ENCODE measurements around the gene C11orf54.

Gene C11orf54

DNA sequence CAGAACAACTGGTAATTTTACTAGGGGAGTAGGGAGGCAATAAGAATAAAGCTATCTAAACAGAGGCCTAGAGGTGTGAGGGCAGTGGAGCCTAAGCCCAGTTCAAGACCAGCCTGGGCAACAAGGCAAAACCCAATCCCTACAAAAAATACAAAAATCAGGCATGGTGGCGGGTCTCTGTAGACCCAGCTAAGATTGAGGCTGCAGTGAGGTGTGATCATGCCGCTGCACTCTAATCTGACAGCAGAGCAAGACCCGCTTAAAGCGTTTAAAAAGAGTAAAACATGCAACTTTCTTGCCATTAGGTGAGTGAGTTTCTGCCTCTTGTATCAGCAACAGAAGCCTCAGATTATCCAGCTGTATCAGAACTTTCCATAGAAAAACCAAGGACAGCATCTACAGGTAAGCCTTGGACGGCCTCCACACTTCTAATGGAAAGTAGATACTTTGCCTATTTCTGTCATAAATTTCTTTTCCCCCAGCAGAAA, 12.3 kb upstream of the C11orf54 start:
- Histone ChIP-seq H3K4me2 (no peak overlapping the region), H3K4me3 (IDR thresholded peaks at IDR 0.05; ENCODE audit: insufficient read depth, low read depth, low read length) (no peak overlapping the region), H3K9ac (no peak overlapping the region), H2AFZ (ENCODE audit: low read depth) (no peak overlapping the region), H3K36me3 (ENCODE audit: insufficient read depth) (peaks cover 5% of the 10 kb centered on the region; the same call in 1 of the 2 replicates), H4K20me1 (ENCODE audit: insufficient read depth) (peaks cover 7% of the 10 kb centered on the region; the same call in 1 of the 2 replicates), H3K27me3 (ENCODE audit: insufficient read depth, low read depth) (no peaks in the 10 kb centered on the region), H3K4me1 (ENCODE audit: low read depth, poor library complexity, severe bottlenecking) (peaks cover 19% of the 10 kb centered on the region), H3K27ac (peak overlapping the region; percentile 24; the same call in 1 of the 2 replicates), H3K79me2 (ENCODE audit: insufficient read depth, low read depth) (peaks cover 10% of the 10 kb centered on the region; the same call in 1 of the 2 replicates)
- TF ChIP-seq, protein P1, sequence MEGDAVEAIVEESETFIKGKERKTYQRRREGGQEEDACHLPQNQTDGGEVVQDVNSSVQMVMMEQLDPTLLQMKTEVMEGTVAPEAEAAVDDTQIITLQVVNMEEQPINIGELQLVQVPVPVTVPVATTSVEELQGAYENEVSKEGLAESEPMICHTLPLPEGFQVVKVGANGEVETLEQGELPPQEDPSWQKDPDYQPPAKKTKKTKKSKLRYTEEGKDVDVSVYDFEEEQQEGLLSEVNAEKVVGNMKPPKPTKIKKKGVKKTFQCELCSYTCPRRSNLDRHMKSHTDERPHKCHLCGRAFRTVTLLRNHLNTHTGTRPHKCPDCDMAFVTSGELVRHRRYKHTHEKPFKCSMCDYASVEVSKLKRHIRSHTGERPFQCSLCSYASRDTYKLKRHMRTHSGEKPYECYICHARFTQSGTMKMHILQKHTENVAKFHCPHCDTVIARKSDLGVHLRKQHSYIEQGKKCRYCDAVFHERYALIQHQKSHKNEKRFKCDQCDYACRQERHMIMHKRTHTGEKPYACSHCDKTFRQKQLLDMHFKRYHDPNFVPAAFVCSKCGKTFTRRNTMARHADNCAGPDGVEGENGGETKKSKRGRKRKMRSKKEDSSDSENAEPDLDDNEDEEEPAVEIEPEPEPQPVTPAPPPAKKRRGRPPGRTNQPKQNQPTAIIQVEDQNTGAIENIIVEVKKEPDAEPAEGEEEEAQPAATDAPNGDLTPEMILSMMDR (conservative IDR thresholded peaks at IDR 0.05; ENCODE audit: low read depth, low read length): no peak

DNA sequence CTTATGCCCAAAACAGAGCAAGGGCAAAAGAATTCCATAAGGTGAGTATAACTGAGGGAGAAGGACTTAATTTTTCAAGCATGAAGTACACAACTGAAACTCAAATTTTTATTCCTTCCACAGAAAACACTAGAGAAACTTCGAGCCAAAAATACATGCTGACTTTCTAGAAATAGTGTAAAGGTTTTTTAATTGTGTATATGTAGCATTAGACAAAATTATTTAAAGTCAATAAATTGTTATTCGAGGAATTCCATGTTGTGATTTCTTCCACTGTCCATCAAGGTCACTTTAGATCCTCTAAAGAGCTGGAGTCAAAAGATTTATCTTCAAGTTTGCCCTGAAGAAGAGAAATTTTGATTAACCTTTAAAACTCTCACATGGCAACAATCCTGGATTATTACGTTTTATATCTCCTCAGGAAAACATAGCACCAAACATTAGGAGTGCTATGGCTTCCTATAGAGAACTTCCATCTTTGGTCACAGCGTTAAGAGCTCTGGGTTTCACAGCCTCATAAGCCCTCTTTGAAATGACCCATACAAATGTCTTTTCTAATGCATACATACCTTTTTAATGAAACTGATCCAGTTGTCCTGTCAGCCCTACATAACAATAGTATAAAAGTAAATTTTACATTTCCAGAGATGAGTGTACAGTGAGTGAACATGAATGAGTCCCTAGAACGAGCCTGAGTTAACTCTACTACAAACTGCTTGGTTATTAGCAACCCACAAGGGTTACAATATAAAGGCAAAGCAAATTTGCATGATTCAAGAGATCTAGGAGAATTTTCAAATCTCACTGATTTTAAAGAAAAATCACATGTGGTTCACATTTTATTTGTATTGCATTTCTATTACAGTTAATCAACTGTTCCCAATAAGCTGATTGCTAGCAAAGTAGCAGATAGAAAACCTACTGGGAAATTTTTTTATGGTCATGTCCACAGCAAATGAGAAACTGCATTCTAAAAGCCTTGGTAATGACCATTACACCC, 11.1 kb upstream of the C11orf54 start:
- H3K4me1 ChIP-seq (ENCODE audit: low read depth, poor library complexity, severe bottlenecking): peaks cover 29% of the 10 kb centered on the region

DNA sequence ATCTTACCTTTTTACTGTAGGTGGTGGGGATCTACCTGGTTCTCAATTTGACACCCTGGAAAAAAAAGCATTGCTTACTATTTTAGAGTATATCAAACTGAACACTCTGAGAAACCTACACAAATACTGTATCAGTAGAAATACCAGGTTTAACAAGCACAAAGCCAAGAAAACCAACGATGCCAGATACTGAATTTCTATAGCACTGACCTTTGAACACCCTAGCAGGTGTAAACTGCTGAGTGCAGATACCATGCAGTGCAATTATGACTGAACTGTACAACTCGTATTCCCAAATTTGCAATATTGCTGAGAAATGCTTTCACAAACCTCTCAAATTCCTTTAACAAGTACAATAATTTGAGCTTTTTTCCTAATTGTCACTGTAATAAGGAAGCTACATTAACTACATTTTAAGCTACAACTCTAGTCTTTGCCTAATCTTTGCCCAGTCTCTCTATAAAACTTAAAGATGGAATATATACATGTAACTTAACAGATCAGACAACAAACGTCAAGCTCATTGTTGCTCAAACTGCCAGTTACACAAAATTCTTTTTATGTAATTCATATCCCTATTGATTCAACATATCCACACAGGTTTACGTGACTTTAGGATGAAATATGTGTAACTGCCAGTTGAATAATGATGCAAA, 9.1 kb upstream of the C11orf54 start:
- peaks cover 47% of the 10 kb centered on the region for H3K4me1 ChIP-seq (ENCODE audit: low read depth, poor library complexity, severe bottlenecking)
- H4K20me1 ChIP-seq (ENCODE audit: insufficient read depth): peaks cover 15% of the 10 kb centered on the region; the same call in 1 of the 2 replicates
- peaks cover 42% of the 10 kb centered on the region for H3K79me2 ChIP-seq (ENCODE audit: insufficient read depth, low read depth)
- H3K4me3 ChIP-seq (IDR thresholded peaks at IDR 0.05; ENCODE audit: insufficient read depth, low read depth, low read length): no peak overlapping the region
- H3K9ac ChIP-seq: no peak overlapping the region
- no peak overlapping the region for H2AFZ ChIP-seq (ENCODE audit: low read depth)
- H3K27me3 ChIP-seq (ENCODE audit: insufficient read depth, low read depth): no peaks in the 10 kb centered on the region
- TF ChIP-seq, protein P1 (conservative IDR thresholded peaks at IDR 0.05; ENCODE audit: low read depth, low read length): no peak
- H3K36me3 ChIP-seq (ENCODE audit: insufficient read depth): peaks cover 23% of the 10 kb centered on the region; the same call in 1 of the 2 replicates
- no peak overlapping the region for H3K4me2 ChIP-seq
- H3K27ac ChIP-seq: peak overlapping the region; percentile 20; the same call in 1 of the 2 replicates

More for the DNA sequence above, 11.1 kb upstream of the C11orf54 start:
- H3K4me2 ChIP-seq: no peak overlapping the region
- peak overlapping the region; percentile 22; the same call in 1 of the 2 replicates for H3K27ac ChIP-seq
- no peak overlapping the region for H2AFZ ChIP-seq (ENCODE audit: low read depth)
- no peak overlapping the region for H3K4me3 ChIP-seq (IDR thresholded peaks at IDR 0.05; ENCODE audit: insufficient read depth, low read depth, low read length)
- no peaks in the 10 kb centered on the region for H3K27me3 ChIP-seq (ENCODE audit: insufficient read depth, low read depth)
- peaks cover 9% of the 10 kb centered on the region; the same call in 1 of the 2 replicates for H3K36me3 ChIP-seq (ENCODE audit: insufficient read depth)
- H3K79me2 ChIP-seq (ENCODE audit: insufficient read depth, low read depth): peaks cover 22% of the 10 kb centered on the region; the same call in 1 of the 2 replicates
- H4K20me1 ChIP-seq (ENCODE audit: insufficient read depth): peaks cover 7% of the 10 kb centered on the region; the same call in 1 of the 2 replicates
- TF ChIP-seq, protein P1 (conservative IDR thresholded peaks at IDR 0.05; ENCODE audit: low read depth, low read length): no peak
- H3K9ac ChIP-seq: no peak overlapping the region

DNA sequence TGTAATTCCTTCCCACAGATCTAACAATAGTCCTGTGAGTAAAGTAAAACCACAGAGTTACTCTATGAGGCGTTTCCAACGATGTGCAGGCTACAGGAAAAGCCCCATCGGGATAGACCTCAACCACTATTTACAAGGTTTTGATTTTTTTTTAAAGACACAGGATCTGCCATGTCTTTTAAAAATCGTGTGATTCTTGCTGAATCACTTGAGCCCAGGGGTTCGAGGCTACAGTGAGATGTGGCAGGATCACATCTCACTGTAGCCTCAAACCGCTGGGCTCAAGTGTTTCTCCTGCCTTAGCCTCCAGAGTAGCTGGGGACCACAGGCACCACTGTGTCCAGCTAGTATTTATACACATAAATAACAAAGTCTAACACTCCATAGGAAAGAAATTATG, 8.0 kb upstream of the C11orf54 start:
- peaks cover 23% of the 10 kb centered on the region for H4K20me1 ChIP-seq (ENCODE audit: insufficient read depth)
- TF ChIP-seq, protein P1 (conservative IDR thresholded peaks at IDR 0.05; ENCODE audit: low read depth, low read length): no peak
- no peak overlapping the region for H2AFZ ChIP-seq (ENCODE audit: low read depth)
- no peak overlapping the region for H3K4me2 ChIP-seq
- no peaks in the 10 kb centered on the region for H3K27me3 ChIP-seq (ENCODE audit: insufficient read depth, low read depth)
- H3K4me1 ChIP-seq (ENCODE audit: low read depth, poor library complexity, severe bottlenecking): peaks cover 58% of the 10 kb centered on the region
- H3K79me2 ChIP-seq (ENCODE audit: insufficient read depth, low read depth): peaks cover 53% of the 10 kb centered on the region
- peaks cover 23% of the 10 kb centered on the region; the same call in 1 of the 2 replicates for H3K36me3 ChIP-seq (ENCODE audit: insufficient read depth)
- H3K27ac ChIP-seq: peak overlapping the region; percentile 15; the same call in 1 of the 2 replicates
- no peak overlapping the region for H3K4me3 ChIP-seq (IDR thresholded peaks at IDR 0.05; ENCODE audit: insufficient read depth, low read depth, low read length)
- H3K9ac ChIP-seq: no peak overlapping the region
